GM19467 (cell line): ENCODE measurements around the gene MCEMP1.

Experiments
- ATAC-seq: cut with Tn5 transposase; IDR thresholded peaks from one replicate; pipeline ENCODE4 v1.9.1; 2021; ENCODE audit warnings: mild to moderate bottlenecking, moderate library complexity; ENCODE audit not compliant: unreplicated experiment

Gene MCEMP1

GRCh38 chr19:7694499-7694898 is 17.6 kb downstream of the MCEMP1 start:
- no peak for ATAC-seq

DNA sequence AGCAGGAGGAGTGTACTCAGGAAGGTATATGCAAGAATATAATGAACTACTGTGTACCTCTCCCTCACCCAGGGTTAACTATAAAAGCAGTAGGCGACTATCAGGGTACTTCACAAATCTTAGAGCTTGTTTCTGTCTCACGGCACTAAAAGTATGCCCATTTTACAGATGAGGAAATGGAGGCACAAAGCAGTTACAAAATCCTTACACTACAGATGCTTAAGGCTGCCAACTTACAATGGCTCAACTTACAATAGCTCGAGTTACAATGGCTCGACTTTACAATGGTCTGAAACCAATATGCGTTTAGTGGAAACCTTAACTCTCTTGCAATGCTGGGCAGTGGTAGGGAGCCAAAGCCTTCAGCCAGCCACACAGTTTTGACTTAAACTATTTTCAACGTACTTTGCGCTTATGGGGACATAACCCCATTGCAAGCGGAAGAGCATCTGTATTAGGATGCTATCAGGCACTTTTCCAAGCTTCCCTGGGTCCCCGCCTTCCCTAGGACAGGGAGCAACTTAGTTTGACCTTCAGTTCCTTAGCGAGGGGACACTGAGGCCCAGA is 20.9 kb downstream of the MCEMP1 start:
- no peak for ATAC-seq

GRCh38 chr19:7698583-7698982 is 21.7 kb downstream of the MCEMP1 start:
- ATAC-seq, result no peak

GRCh38 chr19:7699003-7699402 is 22.1 kb downstream of the MCEMP1 start:
- ATAC-seq, result no peak

DNA sequence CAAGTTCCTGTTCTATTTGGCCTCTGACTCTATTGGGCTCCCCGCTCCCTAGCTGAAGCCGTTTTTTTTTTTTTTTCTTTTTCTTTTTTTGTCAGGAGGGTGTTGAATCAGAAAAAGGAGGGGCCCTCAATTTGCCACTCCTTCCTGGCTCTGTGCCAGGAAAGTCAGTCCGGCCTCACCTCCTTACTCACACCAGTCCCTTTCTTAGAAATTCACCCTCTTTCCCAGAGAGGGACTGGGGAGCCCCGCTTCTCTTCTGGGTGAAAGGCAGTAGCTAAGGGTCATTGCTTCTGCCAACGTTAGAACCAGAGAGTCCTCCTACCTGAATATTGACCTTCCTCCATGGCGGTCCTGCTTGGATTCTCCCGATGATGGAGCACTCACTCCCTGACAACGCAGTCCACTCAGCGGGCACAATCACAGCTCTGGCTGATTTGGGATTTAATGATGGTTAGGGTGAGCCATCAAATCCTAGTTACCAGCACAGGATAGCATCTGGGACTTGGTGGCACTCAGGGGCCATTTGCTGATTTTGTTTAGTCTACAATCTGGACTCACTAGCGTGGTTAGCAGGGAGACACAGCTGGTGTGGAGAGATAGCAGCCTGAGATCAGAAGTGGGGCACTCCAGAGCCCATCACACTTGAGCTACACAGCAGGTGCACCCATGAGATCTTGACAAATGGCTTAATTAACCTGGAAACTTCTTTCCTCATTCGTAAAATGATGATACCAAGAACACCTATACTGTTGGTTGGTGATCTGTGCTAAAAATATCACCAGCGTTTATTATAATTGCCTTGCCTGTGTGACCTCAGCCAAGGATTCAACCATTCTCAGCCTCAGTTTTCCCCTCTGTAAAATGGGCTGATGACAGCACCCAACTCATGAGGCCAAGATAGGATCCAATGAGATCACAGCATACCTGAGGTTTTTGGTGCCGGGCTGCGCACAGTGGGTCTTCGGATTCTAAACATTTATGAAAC is 22.8 kb downstream of the MCEMP1 start:
- ATAC-seq, result no peak

GRCh38 chr19:7701049-7701653 is 24.3 kb downstream of the MCEMP1 start:
- no peak for ATAC-seq

DNA sequence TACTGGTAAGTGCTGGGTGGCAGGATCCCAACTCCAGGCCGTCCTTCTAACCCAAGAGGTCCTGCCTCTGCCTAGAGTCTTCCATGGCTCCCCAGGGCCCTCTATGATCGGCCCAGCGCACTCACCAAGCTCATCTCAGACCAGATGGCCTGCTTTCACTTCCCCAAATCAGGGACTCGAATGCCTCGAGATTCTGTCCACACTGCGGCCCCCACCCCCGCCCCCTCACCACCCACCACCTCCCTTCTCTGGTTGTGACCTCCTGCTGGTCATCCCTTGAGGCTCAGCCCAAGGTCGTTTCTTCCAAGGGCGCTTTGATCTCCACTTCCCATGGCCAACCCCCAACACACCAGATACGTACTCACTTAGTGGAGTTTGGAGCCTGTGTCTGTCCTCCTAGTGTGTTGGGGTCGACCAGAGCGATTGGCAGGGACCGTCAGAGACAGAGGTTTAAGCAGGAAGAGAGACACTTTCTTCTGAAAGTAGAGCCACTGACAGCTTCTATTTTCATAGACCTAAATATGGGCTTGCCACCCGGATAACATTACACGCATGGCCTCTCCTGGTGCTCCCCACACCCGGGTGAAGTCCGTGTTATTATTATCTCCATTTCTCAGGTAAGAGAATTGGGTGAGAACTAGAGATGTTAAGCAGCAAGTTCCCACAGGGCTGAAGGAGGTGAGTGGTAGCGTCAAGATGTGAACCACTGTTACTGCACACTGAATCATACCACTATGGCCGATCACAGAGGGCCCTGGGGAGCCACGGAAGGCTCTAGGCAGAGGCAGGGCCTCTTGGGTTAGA is 25.0 kb downstream of the MCEMP1 start, which contains the start of gene FCER2:
FCER2 (minus strand) TSS at position 478 of the 804 bp plus-strand sequence. CDS start 2,371 bp downstream, outside the sequence.
- peak; percentile 53 for ATAC-seq

DNA sequence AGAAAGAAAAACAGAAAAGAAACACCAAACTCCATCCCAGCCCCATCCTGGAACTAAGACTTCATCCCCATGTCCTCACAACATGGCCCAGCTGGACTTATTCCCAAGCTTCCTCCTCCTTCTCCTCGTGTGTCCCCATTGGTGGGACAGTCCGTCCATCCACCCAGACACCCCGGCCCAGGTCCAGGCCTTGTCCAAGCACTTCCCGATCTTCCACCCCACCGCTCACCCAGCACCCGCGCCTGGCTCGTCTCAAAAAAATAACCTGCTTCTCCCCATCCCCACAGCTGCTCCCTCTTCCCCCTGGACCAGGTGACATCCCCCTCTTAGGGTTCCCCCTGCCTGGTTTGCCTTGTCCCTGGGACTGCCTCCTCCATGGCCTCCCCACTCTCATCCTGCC is 26.4 kb downstream of the MCEMP1 start:
- ATAC-seq, result no peak

- no peak for ATAC-seq
Observed at GRCh38 chr19:7704280-7705060, 27.6 kb downstream of the MCEMP1 start.

DNA sequence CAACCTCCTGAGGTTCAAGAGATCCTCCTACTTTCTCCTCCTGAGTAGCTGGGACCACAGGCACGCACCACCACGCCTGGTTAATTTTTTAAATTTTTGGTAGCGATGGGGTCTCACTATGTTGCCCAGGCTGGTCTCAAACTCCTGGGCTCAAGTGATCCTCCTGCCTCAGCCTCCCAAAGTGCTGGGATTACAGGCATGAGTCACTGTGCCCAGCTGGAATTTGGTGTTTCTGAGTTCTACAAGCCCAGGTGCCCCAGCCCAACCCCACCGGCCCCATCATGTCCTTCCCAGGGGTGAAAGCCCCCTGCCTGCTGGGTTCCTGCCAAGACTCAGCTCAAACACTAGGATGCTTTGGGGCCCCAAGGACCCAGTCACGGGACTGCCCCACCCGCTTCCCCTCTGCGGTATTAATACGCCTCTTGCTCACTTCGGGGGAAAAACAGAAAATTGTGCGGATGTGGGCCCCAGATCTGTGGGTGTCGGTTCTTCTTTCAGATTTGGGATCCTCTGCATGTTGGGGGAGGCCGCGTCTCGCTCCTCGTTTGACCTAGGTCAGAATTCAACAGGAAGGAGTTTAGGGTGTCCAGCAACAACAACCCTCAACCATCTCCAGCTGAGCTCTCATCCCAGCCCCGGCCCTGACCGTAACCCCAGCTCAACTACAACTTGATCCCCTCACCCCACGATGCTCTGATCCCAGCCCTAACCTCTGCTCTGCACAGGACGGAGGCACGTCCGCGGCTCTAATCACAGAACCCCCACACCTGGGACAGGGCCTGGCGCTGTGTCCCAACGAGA is 28.7 kb downstream of the MCEMP1 start:
- ATAC-seq, result peak; percentile 41

DNA sequence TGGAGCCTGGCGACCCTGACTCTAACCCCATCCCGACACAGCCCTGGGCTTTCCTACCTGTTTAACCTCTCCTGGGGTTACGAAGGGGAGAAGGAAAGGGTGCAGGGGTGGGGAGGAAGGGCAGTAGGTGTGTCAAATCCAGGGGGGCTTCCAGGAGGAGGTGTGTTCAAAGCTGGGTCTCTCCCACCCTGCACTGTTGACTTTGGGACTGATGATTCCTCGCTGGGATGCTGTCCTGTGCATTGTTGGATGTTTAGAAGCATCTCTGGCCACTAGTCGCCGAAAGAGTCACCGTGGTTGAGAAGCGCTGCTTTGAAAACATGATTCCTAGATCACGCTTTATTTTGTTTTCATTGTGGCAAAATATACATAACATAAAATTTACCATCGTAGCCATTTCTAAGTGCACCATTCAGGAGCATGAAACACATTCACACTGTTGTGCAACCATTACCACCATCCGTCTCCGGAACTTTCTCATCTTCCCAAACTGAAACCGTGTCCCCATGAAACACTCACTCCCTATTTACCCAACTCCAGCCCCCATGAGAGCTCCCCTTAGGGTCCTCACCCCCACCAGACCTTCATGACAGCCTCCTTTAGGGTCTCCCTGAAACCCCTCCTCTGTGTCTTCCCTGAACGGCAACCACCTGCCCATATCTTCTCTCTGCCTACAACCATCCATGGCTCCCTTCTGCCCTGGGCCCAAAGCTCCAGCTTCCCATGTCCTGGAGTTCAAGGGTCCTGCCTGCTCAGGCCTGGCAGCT is 29.5 kb downstream of the MCEMP1 start:
- no peak for ATAC-seq

- ATAC-seq, result no peak
Observed at GRCh38 chr19:7706955-7707456, 30.1 kb downstream of the MCEMP1 start.

GRCh38 chr19:7709932-7710460 is 33.1 kb downstream of the MCEMP1 start:
- no peak for ATAC-seq

- no peak for ATAC-seq
Observed at GRCh38 chr19:7710616-7711015, 33.7 kb downstream of the MCEMP1 start.

DNA sequence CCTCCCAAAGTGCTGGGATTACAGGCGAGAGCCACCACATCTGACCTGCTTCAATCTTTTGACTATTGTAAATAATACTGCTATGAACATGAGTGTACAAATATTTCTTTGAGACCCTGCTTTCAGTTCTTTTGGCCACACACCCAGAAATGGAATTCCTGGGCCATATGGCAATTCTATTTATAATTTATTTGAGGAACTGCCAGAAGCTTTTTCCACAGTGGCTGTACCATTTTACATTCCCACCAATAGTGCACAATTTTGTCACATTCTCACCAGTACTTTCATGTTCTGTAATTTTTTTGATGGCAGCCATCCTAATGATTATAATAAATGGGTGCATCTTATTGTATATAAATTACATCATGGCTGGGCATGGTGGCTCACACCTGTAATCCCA is 38.8 kb downstream of the MCEMP1 start:
- ATAC-seq, result no peak

DNA sequence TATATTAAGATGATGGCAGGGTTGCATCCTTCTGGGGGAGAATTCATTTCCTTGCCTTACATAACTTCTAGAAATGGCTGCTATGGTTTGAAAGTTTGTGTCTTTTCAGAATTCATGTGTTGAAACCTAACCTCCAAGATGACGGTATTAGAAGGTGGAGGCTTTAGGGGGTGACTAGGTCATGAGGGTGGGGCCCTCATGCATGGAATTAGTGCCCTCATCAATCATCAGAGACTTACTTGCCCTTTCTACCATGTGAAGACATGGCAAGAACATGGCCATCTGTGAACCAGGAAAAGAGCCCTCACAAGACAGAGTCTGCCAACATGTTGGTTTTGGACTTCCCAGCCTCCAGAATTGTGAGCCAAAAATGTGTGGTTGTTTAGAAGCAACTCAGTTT is 39.9 kb downstream of the MCEMP1 start:
- no peak for ATAC-seq

GRCh38 chr19:7718668-7719067 is 41.8 kb downstream of the MCEMP1 start:
- no peak for ATAC-seq

GRCh38 chr19:7720351-7720750 is 43.5 kb downstream of the MCEMP1 start:
- ATAC-seq, result no peak
